GM21528 (cell line): ENCODE data around the gene DNAJC15.
"Not testable (repeated sequence)": the region's sequence is repeated elsewhere in the genome, so short reads cannot be mapped to it uniquely, and the experiment has no call there.

ENCODE experiments used
- ATAC-seq: cut with Tn5 transposase; IDR thresholded peaks from one replicate; pipeline ENCODE4 v1.9.1; 2021; ENCODE audit warnings: mild to moderate bottlenecking, moderate library complexity; ENCODE audit not compliant: unreplicated experiment, low FRiP score

The DNAJC15 gene

GRCh38 chr13:43023289-43023963 is at the start of gene DNAJC15:
TSS of gene DNAJC15 (plus strand) at chr13:43023586. CDS start at chr13:43023627, 41 bp downstream.
- peak; percentile 87 for ATAC-seq

- no peak for ATAC-seq
Observed at GRCh38 chr13:42976066-42976465, 47.3 kb upstream of the DNAJC15 start.

- no peak for ATAC-seq
Observed at GRCh38 chr13:42977219-42977659, 46.1 kb upstream of the DNAJC15 start.

GRCh38 chr13:42981317-42981716 is 42.1 kb upstream of the DNAJC15 start:
- no peak for ATAC-seq

- no peak for ATAC-seq
Observed at GRCh38 chr13:42981853-42982252, 41.5 kb upstream of the DNAJC15 start.

GRCh38 chr13:42984026-42984425 is 39.4 kb upstream of the DNAJC15 start:
- ATAC-seq: no peak

- ATAC-seq: no peak
Observed at GRCh38 chr13:42984691-42985090, 38.7 kb upstream of the DNAJC15 start.

- ATAC-seq: no peak
Observed at GRCh38 chr13:42985312-42986175, 37.8 kb upstream of the DNAJC15 start.

GRCh38 chr13:42986176-42986574 is 37.2 kb upstream of the DNAJC15 start:
- ATAC-seq: no peak

GRCh38 chr13:42990291-42991232 is 32.8 kb upstream of the DNAJC15 start:
- no peak for ATAC-seq

- ATAC-seq: not testable (repeated sequence)
Observed at GRCh38 chr13:42991233-42991897, 32.0 kb upstream of the DNAJC15 start.

GRCh38 chr13:42991898-42992763 is 31.3 kb upstream of the DNAJC15 start, which contains the start of gene EPSTI1:
TSS of gene EPSTI1 (minus strand) at chr13:42992241. CDS start at chr13:42992165, 76 bp downstream.
- peak; percentile 83 for ATAC-seq

- peak; percentile 2 for ATAC-seq
Observed at GRCh38 chr13:42992764-42993122, 30.6 kb upstream of the DNAJC15 start.

- no peak for ATAC-seq
Observed at GRCh38 chr13:42994878-42995277, 28.5 kb upstream of the DNAJC15 start.

GRCh38 chr13:42996584-42996983 is 26.8 kb upstream of the DNAJC15 start:
- ATAC-seq: no peak

GRCh38 chr13:42997381-42997780 is 26.0 kb upstream of the DNAJC15 start:
- no peak for ATAC-seq

- no peak for ATAC-seq
Observed at GRCh38 chr13:42999491-42999890, 23.9 kb upstream of the DNAJC15 start.

- no peak for ATAC-seq
Observed at GRCh38 chr13:43000676-43001075, 22.7 kb upstream of the DNAJC15 start.

- no peak for ATAC-seq
Observed at GRCh38 chr13:43002021-43002420, 21.4 kb upstream of the DNAJC15 start.
